IMR-90 (cell line): ENCODE measurements around the gene ROBO1. TPM values are rescaled to one million over a fixed set of nuclear protein-coding genes. Genes with fewer than 3 reads are reported as not detected.

ENCODE experiments used
- ATAC-seq: fragments of 200-7000 bp; cut with Tn5 transposase; 2 replicates; pipeline ENCODE4 v1.9.1; 2020; ENCODE audit warnings: low read depth, mild to moderate bottlenecking, moderate library complexity
- BruUV-seq: library from RNA; stranded (reverse); fragments of 400-500 nt; replicated peaks from 2 replicates; lab custom pipeline; 2021; lab: Mats Ljungman, UMichigan
- CTCF ChIA-PET: fragments of 300-600 bp; formaldehyde crosslinking; extraction: SDS; loops from one replicate; lab custom pipeline; 2021; ENCODE audit warnings: antibody characterized with exemption; lab: Yijun Ruan, JAX
- POLR2A ChIA-PET: fragments of 300-600 bp; sonication (Branson Sonifier 250); formaldehyde crosslinking; loops from one replicate; lab custom pipeline; 2022; ENCODE audit warnings: antibody characterized with exemption; ENCODE audit not compliant: unreplicated experiment; lab: Charles Lee
- DNase-seq: peaks from one replicate; pipeline ENCODE4 v3.0.0; 2013
- H2AFZ ChIP-seq: replicated peaks from 2 replicates; pipeline ENCODE3; 2013; ENCODE audit warnings: low read length, mild to moderate bottlenecking; ENCODE audit not compliant: poor library complexity
- H2AK5ac ChIP-seq: 2 replicates; pipeline ENCODE4 v1.6.1; 2013; ENCODE audit warnings: low read depth, low read length, inconsistent platforms
- H2AK9ac ChIP-seq: replicated peaks from 2 replicates; pipeline ENCODE3; 2013; ENCODE audit warnings: mild to moderate bottlenecking, low read depth, low read length, moderate library complexity; ENCODE audit not compliant: poor library complexity
- H2BK120ac ChIP-seq: 2 replicates; pipeline ENCODE4 v1.6.1; 2013; ENCODE audit warnings: low read depth, low read length, inconsistent platforms
- H2BK15ac ChIP-seq: 3 replicates; pipeline ENCODE4 v1.6.1; 2013; ENCODE audit warnings: low read depth, low read length, inconsistent platforms
- H2BK20ac ChIP-seq: 2 replicates; pipeline ENCODE4 v1.6.1; 2013; ENCODE audit warnings: low read depth, mild to moderate bottlenecking, inconsistent platforms, low read length, moderate library complexity
- H2BK5ac ChIP-seq: 2 replicates; pipeline ENCODE4 v1.6.1; 2013; ENCODE audit warnings: mild to moderate bottlenecking, low read depth, low read length, inconsistent platforms; ENCODE audit not compliant: poor library complexity, severe bottlenecking
- H3K14ac ChIP-seq: replicated peaks from 2 replicates; pipeline ENCODE4 v1.6.1; 2013; ENCODE audit warnings: low read depth, low read length, inconsistent platforms
- H3K18ac ChIP-seq: 2 replicates; pipeline ENCODE4 v1.6.1; 2013; ENCODE audit warnings: low read depth, low read length, control low read depth
- H3K23ac ChIP-seq: 2 replicates; pipeline ENCODE4 v1.6.1; 2013; ENCODE audit warnings: low read depth, low read length, inconsistent platforms
- H3K27ac ChIP-seq: 2 replicates; pipeline ENCODE4 v1.5.1; 2013; ENCODE audit warnings: mild to moderate bottlenecking, control low read depth, low read length; ENCODE audit not compliant: insufficient read depth
- H3K27me3 ChIP-seq: 2 replicates; pipeline ENCODE4 v1.6.1; 2013; ENCODE audit warnings: low read length; ENCODE audit not compliant: control insufficient read depth, insufficient read depth
- H3K36me3 ChIP-seq: 2 replicates; pipeline ENCODE4 v1.6.1; 2013; ENCODE audit warnings: low read length, mixed read lengths; ENCODE audit not compliant: control insufficient read depth, insufficient read depth
- H3K4ac ChIP-seq: 2 replicates; pipeline ENCODE4 v1.6.1; 2013; ENCODE audit warnings: low read depth, low read length, inconsistent platforms
- H3K4me1 ChIP-seq: 2 replicates; pipeline ENCODE4 v1.6.1; 2013; ENCODE audit warnings: low read length, mixed read lengths; ENCODE audit not compliant: control insufficient read depth, insufficient read depth
- H3K4me2 ChIP-seq: 2 replicates; pipeline ENCODE4 v1.6.1; 2013; ENCODE audit warnings: low read depth, mild to moderate bottlenecking, control low read depth, low read length, moderate library complexity
- H3K4me3 ChIP-seq: 2 replicates; pipeline ENCODE4 v1.5.1; 2013; ENCODE audit warnings: low read depth, mild to moderate bottlenecking, control low read depth, low read length, moderate library complexity; ENCODE audit not compliant: insufficient read depth
- H3K56ac ChIP-seq: 2 replicates; pipeline ENCODE4 v1.6.1; 2013; ENCODE audit warnings: low read length, inconsistent platforms; ENCODE audit not compliant: insufficient read depth; ENCODE audit errors: extremely low read depth
- H3K79me1 ChIP-seq, 2 experiments: 2 replicates each; pipeline ENCODE4 v1.6.1; 2013; ENCODE audit warnings: low read length in 2 of 2, inconsistent platforms in 1 of 2, low read depth in 1 of 2
- H3K9ac ChIP-seq: 2 replicates; pipeline ENCODE4 v1.6.1; 2013; ENCODE audit warnings: low read depth, low read length, control low read depth
- H3K9me1 ChIP-seq: 2 replicates; pipeline ENCODE4 v1.6.1; 2013; ENCODE audit warnings: low read length, inconsistent platforms; ENCODE audit not compliant: insufficient read depth
- H3K9me3 ChIP-seq: 2 replicates; pipeline ENCODE4 v1.6.1; 2013; ENCODE audit warnings: low read length; ENCODE audit not compliant: control insufficient read depth, insufficient read depth
- H4K20me1 ChIP-seq: 2 replicates; pipeline ENCODE4 v1.6.1; 2013; ENCODE audit warnings: low read length, inconsistent platforms; ENCODE audit not compliant: insufficient read depth
- H4K5ac ChIP-seq: 2 replicates; pipeline ENCODE4 v1.6.1; 2013; ENCODE audit warnings: mild to moderate bottlenecking, low read depth, low read length, control low read depth
- H4K8ac ChIP-seq, 2 experiments: 2 replicates each; pipeline ENCODE4 v1.6.1; 2013; ENCODE audit warnings: low read depth in 2 of 2, low read length in 2 of 2, control low read depth in 1 of 2, inconsistent platforms in 1 of 2
- H4K91ac ChIP-seq: 2 replicates; pipeline ENCODE4 v1.6.1; 2013; ENCODE audit warnings: low read depth, low read length, inconsistent platforms; ENCODE audit not compliant: insufficient read depth
- BHLHE40 ChIP-seq: fragments of 150-350 bp; IDR thresholded peaks from 2 replicates; pipeline ENCODE4 v1.6.1; 2016; ENCODE audit warnings: mild to moderate bottlenecking, low read depth, low read length
- CEBPB ChIP-seq: IDR thresholded peaks from 2 replicates; pipeline ENCODE4 v1.6.1; 2012; ENCODE audit warnings: low read depth, low read length, improper control_type of control experiment
- CHD1 ChIP-seq: IDR thresholded peaks from 2 replicates; pipeline ENCODE4 v1.6.1; 2012; ENCODE audit warnings: low read depth, low read length, improper control_type of control experiment
- FOS ChIP-seq: fragments of 150-350 bp; IDR thresholded peaks from 2 replicates; pipeline ENCODE4 v1.6.1; 2016; ENCODE audit warnings: low read depth, low read length
- MAFK ChIP-seq: IDR thresholded peaks from 2 replicates; pipeline ENCODE4 v1.6.1; 2012; ENCODE audit warnings: low read depth, low read length, improper control_type of control experiment
- MAZ ChIP-seq: IDR thresholded peaks from 2 replicates; pipeline ENCODE4 v1.6.1; 2012; ENCODE audit warnings: low read depth, mild to moderate bottlenecking, low read length, improper control_type of control experiment, moderate library complexity, borderline replicate concordance
- MXI1 ChIP-seq: IDR thresholded peaks from 2 replicates; pipeline ENCODE4 v1.6.1; 2012; ENCODE audit warnings: low read depth, mild to moderate bottlenecking, low read length, moderate library complexity, borderline replicate concordance
- RFX5 ChIP-seq: IDR thresholded peaks from 2 replicates; pipeline ENCODE4 v1.8.0; 2012; ENCODE audit warnings: low read depth, mild to moderate bottlenecking, low read length, moderate library complexity
- dilution Hi-C: fragments of 300-500 bp; cut with HindIII; formaldehyde crosslinking; loops from one replicate; pipeline ENCODE4 v1.14.3; 2018; ENCODE audit warnings: low sequenced_read_pairs; ENCODE audit not compliant: unreplicated experiment
- in situ Hi-C: fragments of 300-500 bp; cut with MboI; formaldehyde crosslinking; loops from 3 replicates; pipeline ENCODE4 v1.14.3; 2019; ENCODE audit warnings: low sequenced_read_pairs, inconsistent platforms, mixed read lengths
- intact Hi-C: fragments of 100-400 bp; cut with micrococcal nuclease; formaldehyde crosslinking; loops from 2 replicates; pipeline ENCODE4 v1.10.0; 2022
- polyA plus RNA-seq, 3 experiments: library from polyadenylated mRNA; depleted of rRNA; stranded (reverse); fragments of >200 nt; gene quantifications; 2 replicates each; pipeline ENCODE4 v1.2.3, GENCODE V29; 2012; ENCODE audit warnings: low replicate concordance in 1 of 3
- total RNA-seq: library from RNA; depleted of rRNA; stranded (reverse); fragments of >200 nt; gene quantifications from 2 replicates; pipeline ENCODE4 v1.2.3, GENCODE V29; 2012
- TF ChIP-seq, protein P1 (sequence below): conservative IDR thresholded peaks from 2 replicates; pipeline ENCODE4 v1.5.1; 2012; ENCODE audit warnings: mild to moderate bottlenecking, low read depth, low read length, improper control_type of control experiment

ROBO1 gene
- total and polyA plus RNA-seq, 2 of the 4 experiments (the other 2 are of a cell fraction) = 24.1 to 53.9 TPM

DNA sequence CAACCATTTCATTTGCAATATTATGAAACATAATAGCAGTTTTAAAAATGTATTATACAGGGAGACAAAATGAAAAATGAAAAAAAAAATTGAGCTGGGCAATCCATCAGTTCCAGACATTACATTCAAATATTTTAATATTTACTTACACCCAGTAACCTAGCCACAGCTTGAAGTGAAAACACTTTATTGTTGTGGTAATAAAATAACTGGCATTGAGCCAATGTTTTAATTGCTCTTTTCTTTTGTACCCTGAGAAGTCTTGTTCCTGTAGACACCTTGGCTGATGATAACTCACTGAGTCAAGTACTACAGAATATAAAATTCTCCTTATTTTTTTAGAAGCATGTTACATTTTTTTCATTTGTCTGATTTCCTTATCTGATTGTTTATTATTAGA is 180.6 kb downstream of the ROBO1 start:
- no peak overlapping the region for H2AK9ac ChIP-seq
- no peak overlapping the region for H4K91ac ChIP-seq
- H3K79me1 ChIP-seq = no peaks in the 10 kb centered on the region
- no peak overlapping the region for H4K5ac ChIP-seq
- H3K23ac ChIP-seq = no peak overlapping the region
- H3K4me3 ChIP-seq = no peak overlapping the region
- no peak overlapping the region for H3K9ac ChIP-seq
- H2AK5ac ChIP-seq = no peak overlapping the region
- H2AFZ ChIP-seq = no peak overlapping the region
- no peak overlapping the region for H3K4me2 ChIP-seq
- H2BK15ac ChIP-seq = no peak overlapping the region
- H3K27me3 ChIP-seq = no peaks in the 10 kb centered on the region
- no peak overlapping the region for H3K18ac ChIP-seq
- intact Hi-C loops = loop anchor here (10.0 kb wide), 1 partner anchor 68 kb away; no protein-coding TSS in a partner anchor
- no peaks in the 10 kb centered on the region for H3K36me3 ChIP-seq
- in situ Hi-C loops = no loop called here
- H2BK5ac ChIP-seq = no peak overlapping the region
- no peak overlapping the region for H3K56ac ChIP-seq
- no peaks in the 10 kb centered on the region for H4K20me1 ChIP-seq
- dilution Hi-C loops = no loop called here
- H3K9me3 ChIP-seq = no peaks in the 10 kb centered on the region
- ChIA-PET CTCF (no interaction called here), POLR2A (no interaction called here)
- ATAC-seq = no peak
- no peak overlapping the region for H3K4ac ChIP-seq
- BruUV-seq = no TSS peak
- no peak overlapping the region for H2BK120ac ChIP-seq
- no peak overlapping the region for H3K14ac ChIP-seq
- no peaks in the 10 kb centered on the region for H3K4me1 ChIP-seq
- H3K27ac ChIP-seq = no peak overlapping the region
- no peak for DNase-seq
- no peaks in the 10 kb centered on the region for H3K9me1 ChIP-seq
- no peak overlapping the region for H2BK20ac ChIP-seq
- TF ChIP-seq, protein P1, sequence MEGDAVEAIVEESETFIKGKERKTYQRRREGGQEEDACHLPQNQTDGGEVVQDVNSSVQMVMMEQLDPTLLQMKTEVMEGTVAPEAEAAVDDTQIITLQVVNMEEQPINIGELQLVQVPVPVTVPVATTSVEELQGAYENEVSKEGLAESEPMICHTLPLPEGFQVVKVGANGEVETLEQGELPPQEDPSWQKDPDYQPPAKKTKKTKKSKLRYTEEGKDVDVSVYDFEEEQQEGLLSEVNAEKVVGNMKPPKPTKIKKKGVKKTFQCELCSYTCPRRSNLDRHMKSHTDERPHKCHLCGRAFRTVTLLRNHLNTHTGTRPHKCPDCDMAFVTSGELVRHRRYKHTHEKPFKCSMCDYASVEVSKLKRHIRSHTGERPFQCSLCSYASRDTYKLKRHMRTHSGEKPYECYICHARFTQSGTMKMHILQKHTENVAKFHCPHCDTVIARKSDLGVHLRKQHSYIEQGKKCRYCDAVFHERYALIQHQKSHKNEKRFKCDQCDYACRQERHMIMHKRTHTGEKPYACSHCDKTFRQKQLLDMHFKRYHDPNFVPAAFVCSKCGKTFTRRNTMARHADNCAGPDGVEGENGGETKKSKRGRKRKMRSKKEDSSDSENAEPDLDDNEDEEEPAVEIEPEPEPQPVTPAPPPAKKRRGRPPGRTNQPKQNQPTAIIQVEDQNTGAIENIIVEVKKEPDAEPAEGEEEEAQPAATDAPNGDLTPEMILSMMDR = no peak
- TF ChIP-seq MAFK (no peak), FOS (no peak), BHLHE40 (no peak), CHD1 (no peak), MAZ (no peak), MXI1 (no peak), RFX5 (no peak), CEBPB (no peak)
- H4K8ac ChIP-seq = no peak overlapping the region
